BLaER1 treated with 17β-estradiol and CSF1 and Interleukin-3, amounts not matched to agents 10 nM and 100 nM (cell line): Measurements from ENCODE around the gene SLC8A1.
A peak's percentile ranks its signal among the peaks of the same experiment; 100 is the strongest.

Source experiments
- H3K27ac ChIP-seq, 11 experiments: shearing (Covaris generic); formaldehyde crosslinking; 2 replicates each; pipeline ENCODE4 v1.8.1; 2022
- H3K27me3 ChIP-seq, 11 experiments: shearing (Covaris generic); formaldehyde crosslinking; 2 replicates each; pipeline ENCODE4 v1.8.1; 2022
- H3K36me3 ChIP-seq, 11 experiments: shearing (Covaris generic); formaldehyde crosslinking; 2 replicates each; pipeline ENCODE4 v1.8.1; 2022
- H3K4me1 ChIP-seq, 10 experiments: shearing (Covaris generic); formaldehyde crosslinking; 2 replicates each; pipeline ENCODE4 v1.8.1; 2022
- H3K4me2 ChIP-seq, 11 experiments: shearing (Covaris generic); formaldehyde crosslinking; 2 replicates each; pipeline ENCODE4 v1.8.1; 2022
- H3K4me3 ChIP-seq, 10 experiments: shearing (Covaris generic); formaldehyde crosslinking; 2 replicates each; pipeline ENCODE4 v1.8.1; 2022
- H3K9ac ChIP-seq, 11 experiments: shearing (Covaris generic); formaldehyde crosslinking; 2 replicates each; pipeline ENCODE4 v1.8.1; 2022
- H3K9me3 ChIP-seq, 11 experiments: shearing (Covaris generic); formaldehyde crosslinking; replicated peaks in 1 of 11; 2 replicates each; pipeline ENCODE4 v1.8.1; 2022
- H4K20me1 ChIP-seq, 11 experiments: shearing (Covaris generic); formaldehyde crosslinking; 2 replicates each; pipeline ENCODE4 v1.8.1; 2022
- Cebpa-rat ChIP-seq, 11 experiments: shearing (Covaris generic); IDR thresholded peaks; 2 replicates each; pipeline ENCODE4 v1.8.1; 2022

SLC8A1 gene

GRCh38 chr2:40310303-40310702, 141.6 kb downstream of the SLC8A1 start:
- Histone ChIP-seq H3K9me3 (peaks cover 10 to 22% (median 14%) of the 10 kb centered on the region in 11 experiments; a peak in 19 of 22 replicates), H3K27me3 (no peaks in the 10 kb centered on the region), H3K36me3 (peaks cover 0 to 14% (median 2%) of the 10 kb centered on the region in 11 experiments; a peak in 5 of 22 replicates), H3K4me3 (no peak overlapping the region), H3K4me1 (no peaks in the 10 kb centered on the region), H3K4me2 (no peak overlapping the region), H3K9ac (no peak overlapping the region), H4K20me1 (no peaks in the 10 kb centered on the region), H3K27ac (no peak overlapping the region)
- TF ChIP-seq Cebpa-rat (IDR thresholded peaks at IDR 0.05) = no peak

- H3K36me3 ChIP-seq = peaks cover 0 to 2% (median 0%) of the 10 kb centered on the region in 11 experiments; a peak in 1 of 22 replicates
- no peak for TF ChIP-seq Cebpa-rat (IDR thresholded peaks at IDR 0.05)
- no peaks in the 10 kb centered on the region for H3K27me3 ChIP-seq
- no peaks in the 10 kb centered on the region for H3K9me3 ChIP-seq
- no peak overlapping the region for H3K9ac ChIP-seq
- H3K27ac ChIP-seq = no peak overlapping the region
- H3K4me3 ChIP-seq = no peak overlapping the region
- peaks cover 0 to 5% (median 0%) of the 10 kb centered on the region in 11 experiments; a peak in 1 of 22 replicates for H4K20me1 ChIP-seq
- peaks cover 0 to 21% (median 18%) of the 10 kb centered on the region in 10 experiments; a peak in 16 of 20 replicates for H3K4me1 ChIP-seq
- peak overlapping the region in 7 of 11 experiments; percentile 6 to 73 (median 63); a peak in 9 of 22 replicates for H3K4me2 ChIP-seq
These were observed 147.6 kb downstream of the SLC8A1 start for GRCh38 chr2:40304340-40304739.

GRCh38 chr2:40303746-40304145, 148.1 kb downstream of the SLC8A1 start:
- TF ChIP-seq Cebpa-rat (IDR thresholded peaks at IDR 0.05) = no peak
- no peak overlapping the region for H3K4me3 ChIP-seq
- peaks cover 0 to 5% (median 0%) of the 10 kb centered on the region in 11 experiments; a peak in 1 of 22 replicates for H4K20me1 ChIP-seq
- peak overlapping the region in 8 of 11 experiments; percentile 5 to 73 (median 62); a peak in 14 of 22 replicates for H3K4me2 ChIP-seq
- peaks cover 0 to 21% (median 18%) of the 10 kb centered on the region in 10 experiments; a peak in 16 of 20 replicates for H3K4me1 ChIP-seq
- no peak overlapping the region for H3K9ac ChIP-seq
- peaks cover 0 to 8% (median 0%) of the 10 kb centered on the region in 11 experiments; a peak in 2 of 22 replicates for H3K36me3 ChIP-seq
- no peaks in the 10 kb centered on the region for H3K9me3 ChIP-seq
- peak overlapping the region in 2 of 11 experiments; percentile 5 to 12; a peak in 1 of 22 replicates for H3K27ac ChIP-seq
- H3K27me3 ChIP-seq = no peaks in the 10 kb centered on the region

- Histone ChIP-seq H3K4me1 (peaks cover 0 to 21% (median 18%) of the 10 kb centered on the region in 10 experiments; a peak in 16 of 20 replicates), H3K4me2 (peak overlapping the region in 8 of 11 experiments; percentile 5 to 73 (median 62); a peak in 14 of 22 replicates), H3K36me3 (peaks cover 0 to 8% (median 0%) of the 10 kb centered on the region in 11 experiments; a peak in 3 of 22 replicates), H3K27me3 (no peaks in the 10 kb centered on the region), H3K9ac (no peak overlapping the region), H3K4me3 (no peak overlapping the region), H3K9me3 (no peaks in the 10 kb centered on the region), H4K20me1 (peaks cover 0 to 5% (median 0%) of the 10 kb centered on the region in 11 experiments; a peak in 1 of 22 replicates), H3K27ac (peak overlapping the region in 1 of 11 experiments; percentile 12; a peak in 1 of 22 replicates)
- no peak for TF ChIP-seq Cebpa-rat (IDR thresholded peaks at IDR 0.05)
These were observed 149.1 kb downstream of the SLC8A1 start for GRCh38 chr2:40302751-40303325.

- no peak overlapping the region for H3K9ac ChIP-seq
- TF ChIP-seq Cebpa-rat (IDR thresholded peaks at IDR 0.05) = no peak
- H3K27ac ChIP-seq = no peak overlapping the region
- H3K36me3 ChIP-seq = peaks cover 0 to 8% (median 0%) of the 10 kb centered on the region in 11 experiments; a peak in 2 of 22 replicates
- no peaks in the 10 kb centered on the region for H3K27me3 ChIP-seq
- H3K4me3 ChIP-seq = no peak overlapping the region
- peaks cover 0 to 5% (median 0%) of the 10 kb centered on the region in 11 experiments; a peak in 1 of 22 replicates for H4K20me1 ChIP-seq
- H3K4me2 ChIP-seq = no peak overlapping the region
- peaks cover 0 to 21% (median 18%) of the 10 kb centered on the region in 10 experiments; a peak in 16 of 20 replicates for H3K4me1 ChIP-seq
- no peaks in the 10 kb centered on the region for H3K9me3 ChIP-seq
These were observed 151.5 kb downstream of the SLC8A1 start for GRCh38 chr2:40300391-40300790.

GRCh38 chr2:40299781-40300180, 152.1 kb downstream of the SLC8A1 start:
- Histone ChIP-seq H3K27me3 (no peaks in the 10 kb centered on the region), H3K4me3 (no peak overlapping the region), H3K27ac (no peak overlapping the region)

GRCh38 chr2:40299173-40299572, 152.7 kb downstream of the SLC8A1 start:
- H3K4me3 ChIP-seq = no peak overlapping the region
- no peak overlapping the region for H3K27ac ChIP-seq
- H3K9ac ChIP-seq = no peak overlapping the region
- TF ChIP-seq Cebpa-rat (IDR thresholded peaks at IDR 0.05) = no peak
- peaks cover 0 to 8% (median 0%) of the 10 kb centered on the region in 11 experiments; a peak in 2 of 22 replicates for H3K36me3 ChIP-seq
- peaks cover 0 to 17% (median 14%) of the 10 kb centered on the region in 10 experiments; a peak in 16 of 20 replicates for H3K4me1 ChIP-seq
- H3K9me3 ChIP-seq = no peaks in the 10 kb centered on the region
- H3K4me2 ChIP-seq = no peak overlapping the region
- no peaks in the 10 kb centered on the region for H3K27me3 ChIP-seq
- H4K20me1 ChIP-seq = peaks cover 0 to 5% (median 0%) of the 10 kb centered on the region in 11 experiments; a peak in 1 of 22 replicates

More at GRCh38 chr2:40299781-40300180, 152.1 kb downstream of the SLC8A1 start:
- peaks cover 0 to 5% (median 0%) of the 10 kb centered on the region in 11 experiments; a peak in 1 of 22 replicates for H4K20me1 ChIP-seq
- no peak for TF ChIP-seq Cebpa-rat (IDR thresholded peaks at IDR 0.05)
- peaks cover 0 to 8% (median 0%) of the 10 kb centered on the region in 11 experiments; a peak in 2 of 22 replicates for H3K36me3 ChIP-seq
- H3K9ac ChIP-seq = no peak overlapping the region
- no peak overlapping the region for H3K4me2 ChIP-seq
- no peaks in the 10 kb centered on the region for H3K9me3 ChIP-seq
- peaks cover 0 to 21% (median 18%) of the 10 kb centered on the region in 10 experiments; a peak in 16 of 20 replicates for H3K4me1 ChIP-seq

- Histone ChIP-seq H3K9ac (no peak overlapping the region), H4K20me1 (peaks cover 0 to 5% (median 0%) of the 10 kb centered on the region in 11 experiments; a peak in 1 of 22 replicates), H3K27me3 (no peaks in the 10 kb centered on the region), H3K4me3 (no peak overlapping the region), H3K9me3 (no peaks in the 10 kb centered on the region), H3K27ac (no peak overlapping the region), H3K4me1 (peaks cover 0 to 5% (median 3%) of the 10 kb centered on the region in 10 experiments; a peak in 15 of 20 replicates), H3K36me3 (peaks cover 0 to 8% (median 0%) of the 10 kb centered on the region in 11 experiments; a peak in 2 of 22 replicates), H3K4me2 (no peak overlapping the region)
- TF ChIP-seq Cebpa-rat (IDR thresholded peaks at IDR 0.05) = no peak
These were observed 153.9 kb downstream of the SLC8A1 start for GRCh38 chr2:40298026-40298425.

- H3K4me1 ChIP-seq = peaks cover 12 to 13% (median 13%) of the 10 kb centered on the region in 10 experiments
- H3K27me3 ChIP-seq = no peaks in the 10 kb centered on the region
- H3K4me3 ChIP-seq = no peak overlapping the region
- H3K4me2 ChIP-seq = no peak overlapping the region
- H3K36me3 ChIP-seq = 0 out of 22 replicates have a peak, but pooled peaks cover 0 to 9% (median 0%) of the 10 kb centered on the region in 11 experiments
- no peaks in the 10 kb centered on the region for H3K9me3 ChIP-seq
- peaks cover 0 to 12% (median 0%) of the 10 kb centered on the region in 11 experiments; a peak in 2 of 22 replicates for H4K20me1 ChIP-seq
- no peak overlapping the region for H3K9ac ChIP-seq
- no peak for TF ChIP-seq Cebpa-rat (IDR thresholded peaks at IDR 0.05)
- no peak overlapping the region for H3K27ac ChIP-seq
These were observed 159.6 kb downstream of the SLC8A1 start for GRCh38 chr2:40292291-40292690.
